SK-N-SH treated with all-trans-retinoic acid at 6 μM for 48 hours (cell line): Measurements from ENCODE around the gene GPC5.

Experiments used
- ATAC-seq: fragments of 200-7000 bp; cut with Tn5 transposase; 3 replicates; pipeline ENCODE4 v1.9.1; 2020; ENCODE audit warnings: mild to moderate bottlenecking, moderate library complexity
- ARNTL ChIP-seq: fragments of 450-650 bp; formaldehyde crosslinking; IDR thresholded peaks from 2 replicates; pipeline ENCODE4 v1.5.0; 2020; ENCODE audit warnings: low read depth, mild to moderate bottlenecking, moderate library complexity, borderline replicate concordance
- CSDC2 ChIP-seq: fragments of 250-450 bp; sonication (Bioruptor Pico); IDR thresholded peaks from 2 replicates; pipeline ENCODE4 v1.5.0; 2020; ENCODE audit warnings: mild to moderate bottlenecking, moderate library complexity
- ESRRG ChIP-seq: fragments of 250-450 bp; sonication (Bioruptor Pico); IDR thresholded peaks from 2 replicates; pipeline ENCODE4 v1.6.1; 2021; ENCODE audit warnings: mild to moderate bottlenecking
- GLIS3 ChIP-seq: fragments of 250-450 bp; sonication (Bioruptor Pico); IDR thresholded peaks from 2 replicates; pipeline ENCODE4 v1.5.0; 2020; ENCODE audit warnings: mild to moderate bottlenecking, moderate library complexity
- ISL1 ChIP-seq: fragments of 250-450 bp; sonication (Bioruptor Pico); IDR thresholded peaks from 2 replicates; pipeline ENCODE4 v2.1.2; 2022; ENCODE audit warnings: mild to moderate bottlenecking, moderate library complexity
- OSR1 ChIP-seq: fragments of 250-450 bp; sonication (Bioruptor Pico); IDR thresholded peaks from 2 replicates; pipeline ENCODE4 v1.8.0; 2022; ENCODE audit warnings: moderate library complexity, mild to moderate bottlenecking, inconsistent platforms
- PPARA ChIP-seq: fragments of 250-450 bp; sonication (Bioruptor Pico); IDR thresholded peaks from 2 replicates; pipeline ENCODE4 v1.5.0; 2020; ENCODE audit warnings: mild to moderate bottlenecking, borderline replicate concordance
- RARB ChIP-seq: fragments of 250-450 bp; sonication (Bioruptor Pico); IDR thresholded peaks from 2 replicates; pipeline ENCODE4 v1.8.0; 2021; ENCODE audit warnings: mild to moderate bottlenecking, moderate library complexity
- TOX ChIP-seq: fragments of 250-450 bp; sonication (Bioruptor Pico); IDR thresholded peaks from 2 replicates; pipeline ENCODE4 v1.8.0; 2021; ENCODE audit warnings: mild to moderate bottlenecking, moderate library complexity, borderline replicate concordance
- ZC3H10 ChIP-seq: fragments of 250-450 bp; sonication (Bioruptor Pico); IDR thresholded peaks from 2 replicates; pipeline ENCODE4 v1.5.1; 2021; ENCODE audit warnings: mild to moderate bottlenecking, moderate library complexity
- ZFP3 ChIP-seq: fragments of 250-450 bp; sonication (Bioruptor Pico); IDR thresholded peaks from 2 replicates; pipeline ENCODE4 v1.5.0; 2020; ENCODE audit warnings: mild to moderate bottlenecking, moderate library complexity
- ZFP30 ChIP-seq: fragments of 450-650 bp; formaldehyde crosslinking; IDR thresholded peaks from 2 replicates; pipeline ENCODE4 v1.5.0; 2022; ENCODE audit warnings: mild to moderate bottlenecking, moderate library complexity
- ZNF565 ChIP-seq: fragments of 450-650 bp; formaldehyde crosslinking; conservative IDR thresholded peaks from 2 replicates; pipeline ENCODE4 v1.5.0; 2020; ENCODE audit warnings: low read depth, mild to moderate bottlenecking, moderate library complexity
- ZNF70 ChIP-seq: fragments of 450-650 bp; formaldehyde crosslinking; IDR thresholded peaks from 2 replicates; pipeline ENCODE4 v1.5.0; 2020; ENCODE audit warnings: mild to moderate bottlenecking, moderate library complexity
- ZNF8 ChIP-seq: fragments of 450-650 bp; formaldehyde crosslinking; IDR thresholded peaks from 2 replicates; pipeline ENCODE4 v1.5.0; 2020; ENCODE audit warnings: mild to moderate bottlenecking, moderate library complexity
- TF ChIP-seq, protein P1 (sequence below): fragments of 250-450 bp; sonication (Bioruptor Pico); IDR thresholded peaks from 2 replicates; pipeline ENCODE4 v1.8.0; 2021; ENCODE audit warnings: low read depth, mild to moderate bottlenecking, moderate library complexity, borderline replicate concordance
- TF ChIP-seq, protein P2 (sequence below): fragments of 250-450 bp; sonication (Bioruptor Pico); IDR thresholded peaks from 2 replicates; pipeline ENCODE4 v1.8.0; 2020; ENCODE audit warnings: mild to moderate bottlenecking, moderate library complexity, borderline replicate concordance
- TF ChIP-seq, protein P3 (sequence below): fragments of 250-450 bp; sonication (Bioruptor Pico); IDR thresholded peaks from 2 replicates; pipeline ENCODE4 v1.5.0; 2020; ENCODE audit warnings: mild to moderate bottlenecking, moderate library complexity
- TF ChIP-seq, protein P4 (sequence below): fragments of 250-450 bp; sonication (Bioruptor Pico); IDR thresholded peaks from 2 replicates; pipeline ENCODE4 v1.5.1; 2020; ENCODE audit warnings: low read depth, mild to moderate bottlenecking, moderate library complexity

Gene GPC5

DNA sequence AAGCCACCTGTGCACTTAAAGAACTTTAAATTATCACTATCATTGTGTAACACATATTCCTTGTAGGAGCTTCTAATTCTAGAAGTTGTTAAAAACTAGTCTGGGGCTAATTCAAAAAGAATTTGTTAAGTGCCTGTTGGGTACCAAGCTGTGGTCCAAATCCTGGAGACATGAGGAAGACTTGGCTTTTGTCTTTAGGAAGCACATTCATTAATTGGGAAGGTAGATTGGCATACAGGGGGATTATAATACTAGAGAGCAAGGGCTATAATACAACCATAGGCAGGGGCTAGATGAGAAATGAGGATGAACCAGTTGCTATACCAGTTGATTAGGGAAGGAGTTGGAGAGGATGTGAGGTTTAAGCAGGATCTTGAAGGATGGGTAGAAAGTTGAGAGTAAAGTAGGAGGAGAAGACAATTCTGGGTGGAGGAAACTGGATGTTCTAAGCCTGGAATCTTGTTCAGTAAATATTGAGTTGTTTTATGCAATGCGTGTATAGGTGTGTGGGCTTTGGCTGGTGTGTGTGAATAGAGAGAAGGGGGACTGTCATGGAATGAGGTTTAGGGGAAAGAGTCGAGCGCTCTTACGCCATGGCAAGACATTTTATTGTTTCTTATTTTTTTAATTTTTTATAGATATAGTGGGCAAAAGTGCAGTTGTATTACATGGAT is 350.1 kb downstream of the GPC5 start:
- no peak for ATAC-seq
- TF ChIP-seq ZNF565 (CRISPR knock-in tag): no peak
- TF ChIP-seq, protein P1, sequence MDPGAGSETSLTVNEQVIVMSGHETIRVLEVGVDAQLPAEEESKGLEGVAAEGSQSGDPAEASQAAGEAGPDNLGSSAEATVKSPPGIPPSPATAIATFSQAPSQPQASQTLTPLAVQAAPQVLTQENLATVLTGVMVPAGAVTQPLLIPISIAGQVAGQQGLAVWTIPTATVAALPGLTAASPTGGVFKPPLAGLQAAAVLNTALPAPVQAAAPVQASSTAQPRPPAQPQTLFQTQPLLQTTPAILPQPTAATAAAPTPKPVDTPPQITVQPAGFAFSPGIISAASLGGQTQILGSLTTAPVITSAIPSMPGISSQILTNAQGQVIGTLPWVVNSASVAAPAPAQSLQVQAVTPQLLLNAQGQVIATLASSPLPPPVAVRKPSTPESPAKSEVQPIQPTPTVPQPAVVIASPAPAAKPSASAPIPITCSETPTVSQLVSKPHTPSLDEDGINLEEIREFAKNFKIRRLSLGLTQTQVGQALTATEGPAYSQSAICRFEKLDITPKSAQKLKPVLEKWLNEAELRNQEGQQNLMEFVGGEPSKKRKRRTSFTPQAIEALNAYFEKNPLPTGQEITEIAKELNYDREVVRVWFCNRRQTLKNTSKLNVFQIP: no peak
- TF ChIP-seq PPARA (CRISPR knock-in tag): no peak
- TF ChIP-seq OSR1 (CRISPR knock-in tag): no peak
- no peak for TF ChIP-seq RARB (CRISPR knock-in tag)
- TF ChIP-seq GLIS3: no peak
- TF ChIP-seq ARNTL: no peak
- TF ChIP-seq TOX (CRISPR knock-in tag): no peak
- TF ChIP-seq, protein P2, sequence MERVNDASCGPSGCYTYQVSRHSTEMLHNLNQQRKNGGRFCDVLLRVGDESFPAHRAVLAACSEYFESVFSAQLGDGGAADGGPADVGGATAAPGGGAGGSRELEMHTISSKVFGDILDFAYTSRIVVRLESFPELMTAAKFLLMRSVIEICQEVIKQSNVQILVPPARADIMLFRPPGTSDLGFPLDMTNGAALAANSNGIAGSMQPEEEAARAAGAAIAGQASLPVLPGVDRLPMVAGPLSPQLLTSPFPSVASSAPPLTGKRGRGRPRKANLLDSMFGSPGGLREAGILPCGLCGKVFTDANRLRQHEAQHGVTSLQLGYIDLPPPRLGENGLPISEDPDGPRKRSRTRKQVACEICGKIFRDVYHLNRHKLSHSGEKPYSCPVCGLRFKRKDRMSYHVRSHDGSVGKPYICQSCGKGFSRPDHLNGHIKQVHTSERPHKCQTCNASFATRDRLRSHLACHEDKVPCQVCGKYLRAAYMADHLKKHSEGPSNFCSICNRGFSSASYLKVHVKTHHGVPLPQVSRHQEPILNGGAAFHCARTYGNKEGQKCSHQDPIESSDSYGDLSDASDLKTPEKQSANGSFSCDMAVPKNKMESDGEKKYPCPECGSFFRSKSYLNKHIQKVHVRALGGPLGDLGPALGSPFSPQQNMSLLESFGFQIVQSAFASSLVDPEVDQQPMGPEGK (CRISPR knock-in tag): no peak
- no peak for TF ChIP-seq ESRRG (CRISPR knock-in tag)
- TF ChIP-seq ZC3H10 (CRISPR knock-in tag): no peak
- TF ChIP-seq ISL1 (CRISPR knock-in tag): no peak
- TF ChIP-seq, protein P3, sequence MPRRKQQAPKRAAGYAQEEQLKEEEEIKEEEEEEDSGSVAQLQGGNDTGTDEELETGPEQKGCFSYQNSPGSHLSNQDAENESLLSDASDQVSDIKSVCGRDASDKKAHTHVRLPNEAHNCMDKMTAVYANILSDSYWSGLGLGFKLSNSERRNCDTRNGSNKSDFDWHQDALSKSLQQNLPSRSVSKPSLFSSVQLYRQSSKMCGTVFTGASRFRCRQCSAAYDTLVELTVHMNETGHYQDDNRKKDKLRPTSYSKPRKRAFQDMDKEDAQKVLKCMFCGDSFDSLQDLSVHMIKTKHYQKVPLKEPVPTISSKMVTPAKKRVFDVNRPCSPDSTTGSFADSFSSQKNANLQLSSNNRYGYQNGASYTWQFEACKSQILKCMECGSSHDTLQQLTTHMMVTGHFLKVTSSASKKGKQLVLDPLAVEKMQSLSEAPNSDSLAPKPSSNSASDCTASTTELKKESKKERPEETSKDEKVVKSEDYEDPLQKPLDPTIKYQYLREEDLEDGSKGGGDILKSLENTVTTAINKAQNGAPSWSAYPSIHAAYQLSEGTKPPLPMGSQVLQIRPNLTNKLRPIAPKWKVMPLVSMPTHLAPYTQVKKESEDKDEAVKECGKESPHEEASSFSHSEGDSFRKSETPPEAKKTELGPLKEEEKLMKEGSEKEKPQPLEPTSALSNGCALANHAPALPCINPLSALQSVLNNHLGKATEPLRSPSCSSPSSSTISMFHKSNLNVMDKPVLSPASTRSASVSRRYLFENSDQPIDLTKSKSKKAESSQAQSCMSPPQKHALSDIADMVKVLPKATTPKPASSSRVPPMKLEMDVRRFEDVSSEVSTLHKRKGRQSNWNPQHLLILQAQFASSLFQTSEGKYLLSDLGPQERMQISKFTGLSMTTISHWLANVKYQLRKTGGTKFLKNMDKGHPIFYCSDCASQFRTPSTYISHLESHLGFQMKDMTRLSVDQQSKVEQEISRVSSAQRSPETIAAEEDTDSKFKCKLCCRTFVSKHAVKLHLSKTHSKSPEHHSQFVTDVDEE: no peak
- TF ChIP-seq CSDC2: no peak
- TF ChIP-seq ZNF8: no peak
- TF ChIP-seq ZFP3 (CRISPR knock-in tag): no peak
- TF ChIP-seq, protein P4, sequence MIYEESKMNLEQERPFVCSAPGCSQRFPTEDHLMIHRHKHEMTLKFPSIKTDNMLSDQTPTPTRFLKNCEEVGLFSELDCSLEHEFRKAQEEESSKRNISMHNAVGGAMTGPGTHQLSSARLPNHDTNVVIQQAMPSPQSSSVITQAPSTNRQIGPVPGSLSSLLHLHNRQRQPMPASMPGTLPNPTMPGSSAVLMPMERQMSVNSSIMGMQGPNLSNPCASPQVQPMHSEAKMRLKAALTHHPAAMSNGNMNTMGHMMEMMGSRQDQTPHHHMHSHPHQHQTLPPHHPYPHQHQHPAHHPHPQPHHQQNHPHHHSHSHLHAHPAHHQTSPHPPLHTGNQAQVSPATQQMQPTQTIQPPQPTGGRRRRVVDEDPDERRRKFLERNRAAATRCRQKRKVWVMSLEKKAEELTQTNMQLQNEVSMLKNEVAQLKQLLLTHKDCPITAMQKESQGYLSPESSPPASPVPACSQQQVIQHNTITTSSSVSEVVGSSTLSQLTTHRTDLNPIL (CRISPR knock-in tag): no peak

DNA sequence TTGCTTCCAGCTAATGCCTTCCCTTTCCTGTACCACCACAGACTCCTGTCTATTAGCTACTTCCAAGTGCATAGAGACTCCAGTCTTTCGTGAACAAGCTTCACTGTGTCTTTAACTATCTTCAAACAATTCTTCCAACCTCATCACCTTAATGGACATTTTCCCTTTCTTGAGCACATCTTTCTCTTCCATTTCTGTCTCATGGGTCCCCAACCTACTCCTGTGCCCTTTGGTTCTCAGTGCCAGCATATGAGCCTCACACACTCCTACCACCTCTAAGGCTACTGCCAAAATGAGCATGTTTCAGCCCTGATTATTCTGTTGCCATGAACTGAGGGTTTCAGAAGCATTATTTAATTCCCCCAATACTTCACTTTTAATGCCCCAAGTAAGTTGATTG is 360.3 kb downstream of the GPC5 start:
- ATAC-seq: no peak
- no peak for TF ChIP-seq CSDC2
- no peak for TF ChIP-seq TOX (CRISPR knock-in tag)
- no peak for TF ChIP-seq ZNF70 (CRISPR knock-in tag)
- no peak for TF ChIP-seq ESRRG (CRISPR knock-in tag)
- no peak for TF ChIP-seq ZNF565 (CRISPR knock-in tag)
- TF ChIP-seq ZFP30 (CRISPR knock-in tag): no peak
- TF ChIP-seq, protein P3: no peak
- TF ChIP-seq ZFP3 (CRISPR knock-in tag): no peak
- TF ChIP-seq, protein P4 (CRISPR knock-in tag): no peak
